Vagina (tissue), 2 donors: ENCODE results near the gene MYLK4.

Source experiments
- POLR2AphosphoS5 ChIP-seq, 2 donors: sonication (generic); formaldehyde crosslinking; IDR thresholded peaks; one replicate each; pipeline ENCODE4 v1.9.0; 2017; ENCODE audit warnings: antibody characterized with exemption in 2 of 2, mild to moderate bottlenecking in 2 of 2, low read depth in 1 of 2; ENCODE audit not compliant: insufficient read depth in 1 of 2
- TF ChIP-seq, protein P1 (sequence below), 3 experiments: fragments of 450-650 bp in 2 of 3; fragments of 200-600 bp in 1 of 3; sonication (generic) in 1 of 3; IDR thresholded peaks; one replicate each; pipeline ENCODE4 v1.5.1; 2017 to 2019; ENCODE audit warnings: antibody characterized with exemption in 3 of 3, mild to moderate bottlenecking in 2 of 3, moderate library complexity in 2 of 3

GRCh38 chr6:2684103-2684749 is 66.5 kb downstream of the MYLK4 start:
- TF ChIP-seq, protein P1, sequence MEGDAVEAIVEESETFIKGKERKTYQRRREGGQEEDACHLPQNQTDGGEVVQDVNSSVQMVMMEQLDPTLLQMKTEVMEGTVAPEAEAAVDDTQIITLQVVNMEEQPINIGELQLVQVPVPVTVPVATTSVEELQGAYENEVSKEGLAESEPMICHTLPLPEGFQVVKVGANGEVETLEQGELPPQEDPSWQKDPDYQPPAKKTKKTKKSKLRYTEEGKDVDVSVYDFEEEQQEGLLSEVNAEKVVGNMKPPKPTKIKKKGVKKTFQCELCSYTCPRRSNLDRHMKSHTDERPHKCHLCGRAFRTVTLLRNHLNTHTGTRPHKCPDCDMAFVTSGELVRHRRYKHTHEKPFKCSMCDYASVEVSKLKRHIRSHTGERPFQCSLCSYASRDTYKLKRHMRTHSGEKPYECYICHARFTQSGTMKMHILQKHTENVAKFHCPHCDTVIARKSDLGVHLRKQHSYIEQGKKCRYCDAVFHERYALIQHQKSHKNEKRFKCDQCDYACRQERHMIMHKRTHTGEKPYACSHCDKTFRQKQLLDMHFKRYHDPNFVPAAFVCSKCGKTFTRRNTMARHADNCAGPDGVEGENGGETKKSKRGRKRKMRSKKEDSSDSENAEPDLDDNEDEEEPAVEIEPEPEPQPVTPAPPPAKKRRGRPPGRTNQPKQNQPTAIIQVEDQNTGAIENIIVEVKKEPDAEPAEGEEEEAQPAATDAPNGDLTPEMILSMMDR (IDR thresholded peaks at IDR 0.05), result no peak
- TF ChIP-seq POLR2AphosphoS5 (IDR thresholded peaks at IDR 0.05; ENCODE audit: insufficient read depth in 1 of 2, low read depth in 1 of 2), result no peak
